Uterus (tissue), 2 donors: ENCODE results near the gene ARHGAP1.

Experiments
- POLR2A ChIP-seq, 2 donors: fragments of 450-650 bp; IDR thresholded peaks; one replicate each; pipeline ENCODE4 v1.6.1; 2016; ENCODE audit warnings: antibody characterized with exemption in 2 of 2, mild to moderate bottlenecking in 1 of 2, moderate library complexity in 1 of 2
- TF ChIP-seq, protein P1 (sequence below), 4 experiments: fragments of 200-600 bp in 2 of 4; fragments of 450-650 bp in 2 of 4; sonication (generic) in 2 of 4; IDR thresholded peaks; one replicate each; pipeline ENCODE4 v1.5.1; 2016 to 2019; ENCODE audit warnings: antibody characterized with exemption in 4 of 4, mild to moderate bottlenecking in 2 of 4, moderate library complexity in 1 of 4

DNA sequence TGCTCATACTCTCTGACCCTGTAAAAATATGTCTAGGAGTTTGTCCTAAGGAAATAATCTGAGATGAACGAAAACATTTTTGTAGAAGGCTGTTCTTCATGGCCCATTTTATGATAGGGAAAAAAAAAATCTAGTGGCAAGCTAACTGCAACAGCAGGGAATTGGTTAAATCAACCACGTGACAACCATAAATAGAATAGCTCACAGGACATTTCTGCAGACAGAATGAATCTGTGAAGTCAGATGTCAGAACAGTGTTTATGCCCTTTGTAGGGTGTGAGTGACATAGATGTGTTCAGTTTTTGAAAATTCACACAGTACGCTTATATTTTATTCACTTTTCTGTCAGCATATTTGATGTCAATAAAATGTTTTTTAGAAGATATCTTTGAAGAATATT is 16.1 kb downstream of the ARHGAP1 start:
- TF ChIP-seq, protein P1, sequence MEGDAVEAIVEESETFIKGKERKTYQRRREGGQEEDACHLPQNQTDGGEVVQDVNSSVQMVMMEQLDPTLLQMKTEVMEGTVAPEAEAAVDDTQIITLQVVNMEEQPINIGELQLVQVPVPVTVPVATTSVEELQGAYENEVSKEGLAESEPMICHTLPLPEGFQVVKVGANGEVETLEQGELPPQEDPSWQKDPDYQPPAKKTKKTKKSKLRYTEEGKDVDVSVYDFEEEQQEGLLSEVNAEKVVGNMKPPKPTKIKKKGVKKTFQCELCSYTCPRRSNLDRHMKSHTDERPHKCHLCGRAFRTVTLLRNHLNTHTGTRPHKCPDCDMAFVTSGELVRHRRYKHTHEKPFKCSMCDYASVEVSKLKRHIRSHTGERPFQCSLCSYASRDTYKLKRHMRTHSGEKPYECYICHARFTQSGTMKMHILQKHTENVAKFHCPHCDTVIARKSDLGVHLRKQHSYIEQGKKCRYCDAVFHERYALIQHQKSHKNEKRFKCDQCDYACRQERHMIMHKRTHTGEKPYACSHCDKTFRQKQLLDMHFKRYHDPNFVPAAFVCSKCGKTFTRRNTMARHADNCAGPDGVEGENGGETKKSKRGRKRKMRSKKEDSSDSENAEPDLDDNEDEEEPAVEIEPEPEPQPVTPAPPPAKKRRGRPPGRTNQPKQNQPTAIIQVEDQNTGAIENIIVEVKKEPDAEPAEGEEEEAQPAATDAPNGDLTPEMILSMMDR (IDR thresholded peaks at IDR 0.05) = no peak
- no peak for TF ChIP-seq POLR2A (IDR thresholded peaks at IDR 0.05)
